Ishikawa (cell line): Measurements from ENCODE around the gene NRXN3.

Experiments used
- CEBPB ChIP-seq: IDR thresholded peaks from 2 replicates; pipeline ENCODE4 v1.6.1; 2012
- CREB1 ChIP-seq: IDR thresholded peaks from 2 replicates; pipeline ENCODE4 v1.6.1; 2012; ENCODE audit warnings: low read depth
- EGR1 ChIP-seq: IDR thresholded peaks from 2 replicates; pipeline ENCODE4 v1.6.1; 2012
- EP300 ChIP-seq: IDR thresholded peaks from 2 replicates; pipeline ENCODE4 v1.6.1; 2012; ENCODE audit warnings: borderline replicate concordance
- FOXM1 ChIP-seq: IDR thresholded peaks from 2 replicates; pipeline ENCODE4 v1.6.1; 2012; ENCODE audit warnings: low read depth, borderline replicate concordance
- MAX ChIP-seq: IDR thresholded peaks from 2 replicates; pipeline ENCODE4 v1.6.1; 2012
- NFIC ChIP-seq: IDR thresholded peaks from 2 replicates; pipeline ENCODE4 v1.6.1; 2012
- RAD21 ChIP-seq: IDR thresholded peaks from 2 replicates; pipeline ENCODE4 v1.6.1; 2012; ENCODE audit warnings: low read depth
- REST ChIP-seq: IDR thresholded peaks from 2 replicates; pipeline ENCODE4 v1.6.1; 2012; ENCODE audit warnings: low read depth, mild to moderate bottlenecking
- TAF1 ChIP-seq: IDR thresholded peaks from 2 replicates; pipeline ENCODE4 v1.6.1; 2012; ENCODE audit warnings: low read depth, mild to moderate bottlenecking
- TCF12 ChIP-seq: IDR thresholded peaks from 2 replicates; pipeline ENCODE4 v1.6.1; 2012; ENCODE audit warnings: low read depth
- TEAD4 ChIP-seq: IDR thresholded peaks from 2 replicates; pipeline ENCODE4 v1.6.1; 2012
- USF1 ChIP-seq: IDR thresholded peaks from 2 replicates; pipeline ENCODE4 v1.6.1; 2012
- YY1 ChIP-seq: IDR thresholded peaks from 2 replicates; pipeline ENCODE4 v1.6.1; 2012; ENCODE audit warnings: low read depth
- ZBTB7A ChIP-seq: IDR thresholded peaks from 2 replicates; pipeline ENCODE4 v1.6.1; 2012; ENCODE audit warnings: low read depth

NRXN3 gene

GRCh38 chr14:78982551-78982950 lies 812.4 kb downstream of the NRXN3 start:
- TF ChIP-seq FOXM1 = no peak
- no peak for TF ChIP-seq YY1
- TF ChIP-seq EP300 = no peak
- no peak for TF ChIP-seq TCF12
- TF ChIP-seq CREB1 = no peak
- no peak for TF ChIP-seq ZBTB7A
- no peak for TF ChIP-seq EGR1
- no peak for TF ChIP-seq NFIC
- no peak for TF ChIP-seq MAX
- TF ChIP-seq RAD21 = no peak
- no peak for TF ChIP-seq REST

DNA sequence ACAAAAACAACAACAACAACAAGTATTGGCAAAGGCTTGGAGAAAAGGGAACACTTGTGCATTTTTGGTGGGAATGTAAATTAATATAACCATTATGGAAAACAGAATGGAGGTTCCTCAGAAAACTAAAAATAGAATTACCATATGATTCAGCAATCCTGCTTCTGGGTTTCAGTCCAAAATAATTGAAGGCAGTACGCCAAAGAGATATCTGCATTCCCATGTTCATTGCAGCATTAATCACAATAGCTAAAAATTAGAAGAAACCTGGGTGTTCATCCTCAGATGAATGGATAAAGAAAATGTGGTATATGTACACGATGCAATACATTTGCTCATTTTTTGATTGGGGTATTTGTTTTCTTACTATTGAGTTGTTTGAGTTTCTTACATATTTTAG lies 813.0 kb downstream of the NRXN3 start:
- TF ChIP-seq TCF12 (no peak), RAD21 (no peak), EP300 (no peak)

GRCh38 chr14:78985668-78986381 lies 815.7 kb downstream of the NRXN3 start:
- TF ChIP-seq CREB1 (no peak), TEAD4 (no peak), ZBTB7A (no peak), USF1 (no peak), REST (no peak), MAX (no peak), CEBPB (no peak), EP300 (no peak), EGR1 (no peak), TCF12 (no peak), FOXM1 (no peak), RAD21 (no peak), TAF1 (no peak), YY1 (no peak), NFIC (no peak)

DNA sequence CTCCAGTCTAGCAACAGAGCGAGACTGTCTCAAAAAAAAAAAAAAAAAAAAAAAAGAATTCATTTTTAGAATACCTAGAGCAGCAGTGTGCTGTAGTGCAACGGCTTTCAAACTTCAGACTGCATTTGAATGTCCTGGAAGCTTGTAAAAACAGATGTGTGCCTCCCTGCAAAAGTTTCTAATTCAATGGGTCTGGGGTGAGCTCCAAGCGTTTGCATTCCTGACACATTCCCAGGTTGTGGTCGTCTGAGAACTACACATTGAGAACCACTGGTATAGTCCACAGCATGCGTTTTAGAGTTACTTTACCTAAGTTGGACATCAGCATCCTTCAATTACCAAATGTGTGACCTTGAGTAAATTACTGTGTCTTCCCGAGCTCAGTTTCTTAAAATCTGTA lies 816.8 kb downstream of the NRXN3 start:
- TF ChIP-seq FOXM1 (no peak), REST (no peak), EP300 (no peak), TCF12 (no peak), NFIC (no peak)

DNA sequence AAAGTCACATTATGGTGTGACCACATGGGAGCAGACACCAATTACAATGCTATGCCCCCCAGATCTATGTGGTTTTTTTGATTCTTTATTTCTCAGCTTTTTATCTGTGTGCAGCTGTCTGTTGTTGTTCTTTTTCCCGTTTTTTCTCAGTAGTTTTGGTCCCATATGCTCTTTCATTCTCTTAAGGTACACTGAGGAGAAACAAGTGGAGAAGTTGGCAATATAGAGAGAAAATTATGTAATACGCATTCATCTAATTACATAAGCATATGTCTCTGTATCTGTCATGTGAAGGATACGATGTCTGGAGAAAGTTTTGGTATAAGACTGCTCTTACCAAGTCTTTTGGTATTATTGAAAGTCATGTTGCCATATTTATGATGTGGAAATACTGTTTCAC lies 819.0 kb downstream of the NRXN3 start:
- TF ChIP-seq CREB1 = no peak
- TF ChIP-seq REST = no peak
- no peak for TF ChIP-seq TCF12
- no peak for TF ChIP-seq TAF1
- TF ChIP-seq YY1 = no peak
- no peak for TF ChIP-seq RAD21
- no peak for TF ChIP-seq USF1
- TF ChIP-seq ZBTB7A = no peak
- TF ChIP-seq NFIC = no peak
- TF ChIP-seq CEBPB = no peak
- TF ChIP-seq MAX = no peak
- no peak for TF ChIP-seq EP300
- no peak for TF ChIP-seq EGR1
- TF ChIP-seq TEAD4 = no peak
- TF ChIP-seq FOXM1 = no peak
